HCT116 (cell line): ENCODE data around the gene ST8SIA2. TPM values are rescaled to one million over a fixed set of nuclear protein-coding genes. Genes with fewer than 3 reads are reported as not detected.

ENCODE experiments used
- ATAC-seq: fragments of 200-7000 bp; cut with Tn5 transposase; 2 replicates; pipeline ENCODE4 v1.9.1; 2020; ENCODE audit warnings: mild to moderate bottlenecking, moderate library complexity
- BruUV-seq: library from RNA; stranded (reverse); fragments of 400-500 nt; replicated peaks from 2 replicates; lab custom pipeline; 2021; lab: Mats Ljungman, UMichigan
- CTCF ChIA-PET: fragments of 300-600 bp; sonication (Branson Sonifier 250); formaldehyde crosslinking; loops from one replicate; lab custom pipeline; 2021; ENCODE audit warnings: antibody characterized with exemption; lab: Charles Lee
- POLR2A ChIA-PET: fragments of 300-600, 350-600 bp; sonication (Branson Sonifier 250); formaldehyde crosslinking; loops from one replicate; lab custom pipeline; 2021; ENCODE audit warnings: antibody characterized with exemption; lab: Charles Lee
- RAD21 ChIA-PET, 2 experiments: fragments of 300-600 bp; sonication (Branson Sonifier 250); formaldehyde crosslinking; loops; one replicate each; lab custom pipeline; 2023; ENCODE audit warnings: low total read pairs in 2 of 2; ENCODE audit not compliant: uncharacterized antibody in 2 of 2, unreplicated experiment in 2 of 2, low non-redundant PET in 1 of 2; lab: Charles Lee
- DNase-seq: peaks from one replicate; pipeline ENCODE4 v3.0.0-alpha.2; 2010; ENCODE audit warnings: low read depth, low spot score
- H2AFZ ChIP-seq: fragments of 200-600 bp; shearing (Covaris generic), sonication (generic); 2 replicates; pipeline ENCODE4 v1.6.1; 2017; ENCODE audit warnings: low read depth, mixed run types, mixed read lengths, antibody characterized with exemption, low read length; ENCODE audit not compliant: poor library complexity, severe bottlenecking
- H3K27ac ChIP-seq: 2 replicates; pipeline ENCODE4 v1.5.1; 2012; ENCODE audit warnings: low read depth, low read length
- H3K27me3 ChIP-seq: fragments of 200-600 bp; sonication (generic); 2 replicates; pipeline ENCODE4 v1.6.1; 2016; ENCODE audit warnings: mixed run types, low read length, mixed read lengths; ENCODE audit not compliant: insufficient read depth
- H3K36me3 ChIP-seq, 2 experiments: fragments of 200-500 bp in 1 of 2; fragments of 200-600 bp in 1 of 2; sonication (Bioruptor generic) in 1 of 2; sonication (generic) in 1 of 2; 2 replicates each; pipeline versions ENCODE4 v1.5.1 to v1.6.1; 2014 to 2016; ENCODE audit warnings: low read length in 2 of 2, inconsistent platforms in 1 of 2, mixed read lengths in 1 of 2, mixed run types in 1 of 2; ENCODE audit not compliant: insufficient read depth in 2 of 2, control insufficient read depth in 1 of 2
- H3K4me1 ChIP-seq, 2 experiments: fragments of 200-600 bp in 1 of 2; sonication (generic) in 1 of 2; 2 replicates each; pipeline versions ENCODE4 v1.5.1 to v1.6.1; 2012 to 2017; ENCODE audit warnings: low read length in 2 of 2, inconsistent platforms in 1 of 2, mild to moderate bottlenecking in 1 of 2, mixed read lengths in 1 of 2, mixed run types in 1 of 2, moderate library complexity in 1 of 2; ENCODE audit not compliant: insufficient read depth in 2 of 2, control insufficient read depth in 1 of 2
- H3K4me2 ChIP-seq: fragments of 200-600 bp; sonication (generic); 2 replicates; pipeline ENCODE4 v1.6.1; 2017; ENCODE audit warnings: mixed run types, low read length, mixed read lengths
- H3K4me3 ChIP-seq, 2 experiments: fragments of 200-600 bp in 1 of 2; sonication (generic) in 1 of 2; replicated peaks in 1 of 2; 2 replicates each; pipeline ENCODE4 v1.5.1; 2011 to 2016; ENCODE audit warnings: low read length in 2 of 2, control low read depth in 1 of 2, low read depth in 1 of 2, mild to moderate bottlenecking in 1 of 2, mixed read lengths in 1 of 2, mixed run types in 1 of 2
- H3K79me2 ChIP-seq: fragments of 200-600 bp; sonication (generic); 2 replicates; pipeline ENCODE4 v1.6.1; 2017; ENCODE audit warnings: mild to moderate bottlenecking, mixed run types, low read length, moderate library complexity, mixed read lengths; ENCODE audit not compliant: insufficient read depth
- H3K9ac ChIP-seq: fragments of 200-600 bp; sonication (generic); 2 replicates; pipeline ENCODE4 v1.6.1; 2016; ENCODE audit warnings: low read length, mixed read lengths
- H3K9me2 ChIP-seq: fragments of 200-600 bp; sonication (generic), shearing (Covaris generic); 2 replicates; pipeline ENCODE4 v1.6.1; 2017; ENCODE audit warnings: mixed run types, mild to moderate bottlenecking, moderate library complexity; ENCODE audit not compliant: insufficient read depth
- H3K9me3 ChIP-seq, 2 experiments: fragments of 200-500 bp in 1 of 2; fragments of 200-600 bp in 1 of 2; sonication (Bioruptor generic) in 1 of 2; sonication (generic) in 1 of 2; 2 replicates each; pipeline ENCODE4 v1.6.1; 2014 to 2017; ENCODE audit warnings: low read length in 2 of 2, mixed read lengths in 2 of 2, inconsistent platforms in 1 of 2, low read depth in 1 of 2, mild to moderate bottlenecking in 1 of 2, mixed run types in 1 of 2, moderate library complexity in 1 of 2; ENCODE audit not compliant: control insufficient read depth in 1 of 2, insufficient read depth in 1 of 2
- H4K20me1 ChIP-seq: fragments of 200-600 bp; sonication (generic), shearing (Covaris generic); 2 replicates; pipeline ENCODE4 v1.6.1; 2017; ENCODE audit warnings: mixed run types, mild to moderate bottlenecking, moderate library complexity; ENCODE audit not compliant: insufficient read depth
- CEBPB ChIP-seq: IDR thresholded peaks from 2 replicates; pipeline ENCODE4 v1.6.1; 2012; ENCODE audit warnings: low read depth
- CTCF ChIP-seq, 3 experiments: fragments of 200-600 bp in 1 of 3; sonication (generic) in 1 of 3; IDR thresholded peaks in 2 of 3; conservative IDR thresholded peaks in 1 of 3; 2 replicates each; pipeline ENCODE4 v1.5.1; 2012 to 2017; ENCODE audit warnings: low read depth in 2 of 3, low read length in 2 of 3, antibody characterized with exemption in 1 of 3, borderline replicate concordance in 1 of 3, control low read depth in 1 of 3, mild to moderate bottlenecking in 1 of 3, mixed read lengths in 1 of 3, mixed run types in 1 of 3, moderate library complexity in 1 of 3; ENCODE audit not compliant: insufficient read depth in 1 of 3
- ELF1 ChIP-seq: IDR thresholded peaks from 2 replicates; pipeline ENCODE4 v1.6.1; 2012; ENCODE audit warnings: low read depth, borderline replicate concordance
- EZH2 ChIP-seq: fragments of 200-600 bp; sonication (generic); IDR thresholded peaks from 2 replicates; pipeline ENCODE4 v1.6.1; 2017; ENCODE audit warnings: antibody characterized with exemption, mixed run types
- EZH2phosphoT487 ChIP-seq: fragments of 200-600 bp; IDR thresholded peaks from 2 replicates; pipeline ENCODE4 v1.6.1; 2018; ENCODE audit warnings: antibody characterized with exemption, borderline replicate concordance
- FOSL1 ChIP-seq: IDR thresholded peaks from 2 replicates; pipeline ENCODE4 v1.6.1; 2012; ENCODE audit warnings: low read depth
- POLR2AphosphoS5 ChIP-seq: IDR thresholded peaks from 2 replicates; pipeline ENCODE4 v1.6.1; 2011; ENCODE audit warnings: mild to moderate bottlenecking, low read depth, low read length, moderate library complexity
- RAD21 ChIP-seq: IDR thresholded peaks from 2 replicates; pipeline ENCODE4 v1.6.1; 2012; ENCODE audit warnings: low read depth, mild to moderate bottlenecking
- REST ChIP-seq: IDR thresholded peaks from 2 replicates; pipeline ENCODE4 v1.6.1; 2012; ENCODE audit warnings: low read depth
- SIN3A ChIP-seq: IDR thresholded peaks from 2 replicates; pipeline ENCODE4 v1.6.1; 2012; ENCODE audit warnings: low read depth
- SRF ChIP-seq: IDR thresholded peaks from 2 replicates; pipeline ENCODE4 v1.6.1; 2012; ENCODE audit warnings: low read depth
- TCF7L2 ChIP-seq: IDR thresholded peaks from 2 replicates; pipeline ENCODE4 v1.7.0; 2011; ENCODE audit warnings: borderline replicate concordance, inconsistent platforms; ENCODE audit not compliant: insufficient read depth, insufficient read length; ENCODE audit errors: extremely low read depth
- YY1 ChIP-seq: IDR thresholded peaks from 2 replicates; pipeline ENCODE4 v1.6.1; 2011; ENCODE audit warnings: low read length, low read depth, moderate library complexity, mild to moderate bottlenecking; ENCODE audit not compliant: insufficient replicate concordance; ENCODE audit errors: extremely low read depth
- ZBTB33 ChIP-seq: IDR thresholded peaks from 2 replicates; pipeline ENCODE4 v1.6.1; 2011; ENCODE audit warnings: mild to moderate bottlenecking, low read length, moderate library complexity; ENCODE audit not compliant: insufficient replicate concordance; ENCODE audit errors: extremely low read depth
- ZFX ChIP-seq: fragments of 450-650 bp; IDR thresholded peaks from 2 replicates; pipeline ENCODE4 v1.6.1; 2017
- ZNF274 ChIP-seq: fragments of 200-500 bp; sonication (Bioruptor generic); IDR thresholded peaks from 2 replicates; pipeline ENCODE4 v1.6.1; 2014; ENCODE audit warnings: mild to moderate bottlenecking, low read depth, low read length, inconsistent platforms
- intact Hi-C: fragments of 100-400 bp; cut with micrococcal nuclease; formaldehyde crosslinking; loops from 2 replicates; pipeline ENCODE4 v1.10.0; 2022
- total RNA-seq: library from RNA; stranded (reverse); gene quantifications from one replicate; pipeline ENCODE4 v1.2.1, GENCODE V29; 2021; ENCODE audit not compliant: unreplicated experiment

Gene ST8SIA2
- total RNA-seq, 1 experiment from 2014 or later, result not detected

- H3K27me3 ChIP-seq, result peaks cover 54% of the 10 kb centered on the region
Observed at GRCh38 chr15:92452143-92452542, 58.5 kb downstream of the ST8SIA2 start.

More at GRCh38 chr15:92452143-92452542, 58.5 kb downstream of the ST8SIA2 start:
- Histone ChIP-seq H3K79me2 (no peaks in the 10 kb centered on the region), H3K4me3 (no peak overlapping the region), H3K36me3 (no peaks in the 10 kb centered on the region), H3K9ac (no peak overlapping the region), H3K4me2 (no peak overlapping the region), H4K20me1 (no peaks in the 10 kb centered on the region), H3K27ac (no peak overlapping the region), H3K9me2 (no peaks in the 10 kb centered on the region), H3K9me3 (no peaks in the 10 kb centered on the region), H2AFZ (no peak overlapping the region), H3K4me1 (peaks cover 0 to 10% of the 10 kb centered on the region in 2 experiments; a peak in 2 of 4 replicates)
- DNase-seq (no peak), ATAC-seq (no peak)
- no peak for TF ChIP-seq ZNF274
- no peak for TF ChIP-seq ZFX
- TF ChIP-seq POLR2AphosphoS5, result no peak
- no peak for TF ChIP-seq FOSL1
- TF ChIP-seq CTCF (IDR thresholded peaks at IDR 0.05 in 2 of 3, conservative IDR thresholded peaks at IDR 0.05 in 1 of 3; ENCODE audit: borderline replicate concordance in 1 of 3, insufficient read depth in 1 of 3, low read depth in 2 of 3, low read length in 2 of 3), result no peak
- no peak for TF ChIP-seq RAD21
- TF ChIP-seq CEBPB, result no peak
- no peak for TF ChIP-seq SRF
- no peak for TF ChIP-seq TCF7L2
- no peak for TF ChIP-seq ZBTB33
- no peak for TF ChIP-seq REST
- TF ChIP-seq EZH2phosphoT487, result no peak
- no peak for TF ChIP-seq SIN3A
- no peak for TF ChIP-seq YY1
- TF ChIP-seq ELF1, result no peak
- TF ChIP-seq EZH2, result no peak
- no TSS peak for BruUV-seq
- CTCF ChIA-PET, result no interaction called here
- POLR2A ChIA-PET, result no interaction called here
- RAD21 ChIA-PET, result no interaction called here
- intact Hi-C loops, result no loop called here
